GM21515 (cell line): ENCODE results near the gene SLCO2B1.
A peak's percentile ranks its signal among the peaks of the same experiment; 100 is the strongest.

ENCODE experiments used
- ATAC-seq: cut with Tn5 transposase; IDR thresholded peaks from one replicate; pipeline ENCODE4 v1.9.1; 2021; ENCODE audit not compliant: unreplicated experiment

Gene SLCO2B1

DNA sequence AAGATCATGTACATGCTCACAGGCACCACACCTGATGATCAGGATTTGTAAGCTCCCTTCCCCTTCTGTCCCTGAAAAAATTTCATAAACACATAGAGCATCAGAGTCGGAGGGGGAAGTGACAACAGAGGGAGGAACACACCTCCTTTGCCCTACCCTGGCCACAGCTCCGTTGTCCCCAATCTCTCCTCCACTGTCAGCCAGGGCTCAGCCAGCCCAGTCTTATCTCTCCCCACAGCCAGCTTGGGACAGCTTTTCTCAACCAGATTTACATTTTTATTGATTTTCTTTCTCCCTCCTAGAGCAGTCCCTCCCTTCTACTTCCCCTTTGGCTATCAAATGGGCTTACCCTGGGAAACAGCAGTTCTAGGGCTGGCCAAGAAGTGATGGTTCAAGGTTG lies 57.5 kb downstream of the SLCO2B1 start:
- no peak for ATAC-seq

- ATAC-seq = no peak
Measured at GRCh38 chr11:75212411-75212810, 61.5 kb downstream of the SLCO2B1 start.

GRCh38 chr11:75214411-75214821 lies 63.5 kb downstream of the SLCO2B1 start:
- no peak for ATAC-seq

- ATAC-seq = no peak
Measured at GRCh38 chr11:75214843-75215242, 63.9 kb downstream of the SLCO2B1 start.

DNA sequence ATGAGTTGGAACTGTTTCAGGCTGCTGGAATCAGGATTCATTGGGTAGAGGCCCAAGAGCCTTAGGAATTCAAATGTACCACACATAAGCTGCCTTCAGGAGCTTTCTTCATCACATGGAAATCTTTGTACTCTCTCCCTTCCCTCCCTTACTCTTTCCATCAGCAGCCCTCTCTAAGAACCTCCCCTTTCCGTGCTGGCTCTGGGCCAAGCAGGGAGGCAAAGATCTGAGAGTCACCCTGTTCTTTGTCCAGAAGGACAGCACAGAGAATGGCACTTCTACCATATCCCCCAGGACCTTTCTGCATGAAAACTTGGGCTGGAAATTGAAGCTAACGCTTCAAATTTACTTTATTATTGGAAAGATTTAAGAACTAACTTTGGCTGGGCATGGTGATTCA lies 69.0 kb downstream of the SLCO2B1 start:
- no peak for ATAC-seq

DNA sequence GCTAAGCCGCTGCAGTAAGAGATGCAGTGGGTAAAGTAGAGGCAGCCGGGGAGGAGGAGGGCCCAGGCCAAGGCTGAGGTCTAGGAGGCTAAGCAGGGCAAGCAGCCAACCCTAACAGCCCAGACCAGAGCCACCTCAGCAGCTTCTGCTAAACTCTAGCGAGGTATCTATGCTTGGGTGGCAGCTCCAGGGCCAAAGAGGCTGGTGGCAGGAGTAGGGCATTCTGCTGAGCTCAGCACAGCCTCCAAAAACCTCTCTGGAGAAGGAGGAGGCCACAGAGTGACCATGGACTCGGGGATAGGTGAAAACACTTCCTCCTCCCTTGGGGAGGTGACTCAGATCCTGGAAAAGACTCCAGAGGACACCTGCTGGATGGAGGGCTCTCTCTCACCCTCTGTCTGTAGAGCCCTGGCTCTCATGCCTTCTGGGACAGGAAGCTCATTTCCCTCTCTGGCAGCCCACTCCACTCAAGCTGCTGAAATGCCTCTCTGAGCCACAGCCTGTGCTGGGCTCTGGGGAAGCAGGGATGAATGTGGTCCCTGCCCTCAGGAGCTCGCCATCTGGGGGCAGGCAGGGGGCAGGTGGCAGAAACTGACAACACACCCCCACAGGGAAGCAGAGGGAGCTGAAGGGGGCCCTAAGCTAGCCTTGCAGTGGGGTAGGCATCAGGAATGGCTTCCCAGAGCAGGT lies 73.2 kb downstream of the SLCO2B1 start:
- no peak for ATAC-seq

- no peak for ATAC-seq
Measured at GRCh38 chr11:75225794-75226193, 74.9 kb downstream of the SLCO2B1 start.

GRCh38 chr11:75229466-75229865 lies 78.6 kb downstream of the SLCO2B1 start:
- ATAC-seq = no peak

DNA sequence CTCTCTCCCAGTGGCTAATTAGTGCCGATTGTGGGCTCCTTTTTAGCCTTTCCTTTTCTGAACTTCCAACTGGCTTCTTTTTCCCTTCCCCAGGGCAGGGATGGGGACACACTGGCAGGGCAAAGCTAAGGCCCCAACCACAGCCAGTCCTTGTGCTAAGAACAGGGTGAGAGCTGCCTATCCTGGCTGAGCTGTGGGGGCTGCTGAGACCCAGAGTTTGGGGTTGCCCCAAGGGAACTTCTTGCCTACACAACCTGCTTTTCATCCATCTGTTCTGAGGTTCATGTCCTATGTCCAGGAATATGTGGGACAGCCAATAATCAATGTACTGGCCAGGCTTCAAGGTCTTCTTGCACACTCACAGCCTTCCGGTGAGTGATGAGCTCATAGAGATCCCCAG lies 79.7 kb downstream of the SLCO2B1 start:
- ATAC-seq = no peak

- ATAC-seq = no peak
Measured at GRCh38 chr11:75233754-75234172, 82.9 kb downstream of the SLCO2B1 start.

- no peak for ATAC-seq
Measured at GRCh38 chr11:75236062-75236461, 85.2 kb downstream of the SLCO2B1 start.

- ATAC-seq = no peak
Measured at GRCh38 chr11:75237050-75237449, 86.1 kb downstream of the SLCO2B1 start.

DNA sequence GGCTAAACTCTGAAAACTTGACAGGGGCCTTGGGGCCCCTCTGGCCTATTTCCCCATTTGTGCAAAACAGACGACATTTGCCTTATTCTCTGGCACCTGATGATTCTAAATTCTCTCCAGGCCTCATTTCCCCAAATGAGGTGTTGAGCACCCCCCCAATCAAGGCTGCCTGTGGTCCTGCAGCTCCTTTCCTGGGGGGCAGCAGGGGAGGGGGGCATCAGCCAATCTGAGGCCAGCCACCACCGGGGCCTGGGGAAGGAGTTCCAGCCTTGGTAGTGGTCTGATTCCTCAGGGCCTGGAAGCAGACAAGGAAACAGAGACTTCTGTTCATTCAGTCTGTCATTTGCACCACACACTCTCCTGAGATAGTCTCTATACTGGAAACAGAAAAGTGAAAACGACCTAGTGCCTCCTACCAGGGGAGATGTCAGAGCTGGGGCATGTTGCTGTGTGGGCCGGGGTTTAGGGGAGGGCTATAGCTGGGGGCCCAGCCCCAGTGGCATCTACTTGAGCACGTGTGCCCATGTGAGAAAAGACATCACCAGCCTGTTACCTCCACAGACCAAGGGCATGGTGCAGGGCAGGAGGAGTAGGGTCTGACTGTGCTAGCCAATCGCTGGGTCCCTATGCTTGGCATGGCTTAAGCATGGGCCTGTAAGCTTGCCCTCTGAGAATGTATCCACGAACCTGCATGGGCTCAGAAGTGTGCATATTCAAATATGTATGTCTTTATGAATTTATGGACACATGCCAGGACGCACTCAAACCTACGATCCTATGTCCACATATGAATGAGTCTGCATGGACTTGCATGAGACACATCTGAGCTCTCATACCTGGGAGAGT lies 87.9 kb downstream of the SLCO2B1 start:
- ATAC-seq = no peak

DNA sequence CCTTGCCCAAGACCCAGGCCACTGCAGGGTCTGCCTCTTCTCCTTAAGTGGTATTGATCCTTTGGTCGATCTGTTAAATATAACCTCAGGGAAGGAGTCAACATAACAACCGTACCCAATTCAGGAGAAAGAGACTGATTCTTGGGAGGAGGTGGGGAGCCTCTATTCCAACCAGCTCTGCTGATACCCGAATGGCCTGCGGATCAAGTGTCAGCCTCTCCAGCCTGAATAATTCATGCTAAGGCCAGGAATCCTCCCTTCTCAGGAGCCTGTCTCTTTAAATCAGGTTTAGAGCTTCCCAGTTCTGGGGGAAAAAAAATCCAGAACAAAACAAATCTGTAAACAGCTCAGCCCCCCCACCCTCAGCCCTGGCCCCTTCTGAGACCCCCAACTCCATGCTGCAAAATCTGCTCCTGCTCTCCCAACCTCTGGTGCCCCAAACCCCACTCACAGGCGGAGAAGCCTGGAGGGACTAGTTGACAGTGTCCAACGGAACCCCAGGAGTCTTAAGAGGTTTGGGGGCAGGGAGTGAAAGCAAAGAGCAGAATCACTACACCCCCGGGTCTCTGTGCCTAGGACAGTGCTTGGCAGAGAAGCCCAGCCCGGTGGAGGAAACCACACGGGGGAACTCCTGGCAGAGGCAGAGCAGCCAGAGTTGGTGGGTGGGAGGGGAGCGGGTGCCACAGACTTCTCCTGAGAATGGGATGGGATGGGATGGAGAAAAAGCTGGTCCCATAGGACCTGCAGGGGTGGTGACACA lies 88.8 kb downstream of the SLCO2B1 start:
- no peak for ATAC-seq

DNA sequence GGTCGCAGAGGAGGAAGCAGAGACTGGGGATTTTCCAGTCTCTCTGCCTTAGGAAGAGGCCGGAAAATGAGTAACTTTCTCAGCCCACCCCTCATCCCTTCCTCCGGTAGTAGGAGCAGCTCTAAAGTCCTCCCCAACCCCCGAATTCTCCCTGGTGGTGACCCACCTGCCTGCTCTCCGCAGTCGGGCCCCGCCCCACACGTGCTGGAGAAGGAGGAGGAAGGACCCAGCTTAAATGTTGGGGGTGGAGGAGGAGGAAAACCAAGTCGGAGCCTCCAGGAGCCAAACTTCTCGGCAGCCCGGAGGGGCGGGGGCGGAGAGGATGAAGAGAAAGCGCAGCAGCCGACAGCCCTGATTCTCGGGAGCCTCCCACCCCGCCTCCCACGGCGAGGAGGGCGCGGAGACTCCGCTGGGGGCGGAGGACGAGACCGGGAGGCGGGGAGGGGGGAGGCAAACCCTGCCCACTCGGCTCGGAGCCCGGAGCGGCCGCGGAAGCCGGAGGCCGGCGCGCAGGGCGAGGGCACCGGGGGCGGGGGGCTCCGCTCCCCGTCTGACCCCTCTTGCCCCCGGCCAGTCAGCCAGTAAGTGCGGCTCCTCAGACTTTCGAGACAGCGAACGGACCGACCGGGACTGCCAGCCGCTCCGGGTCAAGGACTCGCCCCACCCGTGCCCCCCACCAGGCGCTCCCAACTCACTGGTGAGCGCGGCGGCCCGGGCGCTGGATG lies 89.6 kb downstream of the SLCO2B1 start, which contains the start of gene TPBGL:
TSS of gene TPBGL (plus strand) at position 464 of the 725 bp plus-strand sequence. CDS start 276 bp downstream, outside the sequence.
- ATAC-seq = no peak

DNA sequence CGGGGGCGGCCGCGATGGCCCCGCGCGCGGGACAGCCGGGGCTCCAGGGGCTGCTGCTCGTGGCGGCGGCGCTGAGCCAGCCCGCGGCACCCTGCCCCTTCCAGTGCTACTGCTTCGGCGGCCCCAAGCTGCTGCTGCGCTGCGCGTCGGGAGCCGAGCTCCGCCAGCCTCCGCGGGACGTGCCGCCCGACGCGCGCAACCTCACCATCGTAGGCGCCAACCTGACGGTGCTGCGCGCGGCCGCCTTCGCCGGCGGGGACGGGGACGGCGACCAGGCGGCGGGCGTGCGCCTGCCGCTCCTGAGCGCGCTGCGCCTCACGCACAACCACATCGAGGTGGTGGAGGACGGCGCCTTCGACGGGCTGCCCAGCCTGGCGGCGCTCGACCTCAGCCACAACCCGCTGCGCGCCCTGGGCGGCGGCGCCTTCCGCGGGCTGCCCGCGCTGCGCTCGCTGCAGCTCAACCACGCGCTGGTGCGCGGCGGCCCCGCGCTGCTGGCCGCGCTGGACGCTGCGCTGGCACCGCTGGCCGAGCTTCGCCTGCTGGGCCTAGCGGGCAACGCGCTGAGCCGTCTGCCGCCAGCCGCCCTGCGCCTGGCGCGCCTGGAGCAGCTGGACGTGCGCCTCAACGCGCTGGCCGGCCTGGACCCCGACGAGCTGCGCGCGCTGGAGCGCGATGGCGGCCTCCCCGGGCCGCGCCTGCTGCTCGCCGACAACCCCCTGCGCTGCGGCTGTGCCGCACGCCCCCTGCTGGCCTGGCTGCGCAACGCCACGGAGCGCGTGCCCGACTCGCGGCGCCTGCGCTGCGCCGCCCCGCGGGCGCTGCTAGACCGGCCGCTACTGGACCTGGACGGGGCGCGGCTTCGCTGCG lies 90.4 kb downstream of the SLCO2B1 start:
- ATAC-seq = peak; percentile 83

DNA sequence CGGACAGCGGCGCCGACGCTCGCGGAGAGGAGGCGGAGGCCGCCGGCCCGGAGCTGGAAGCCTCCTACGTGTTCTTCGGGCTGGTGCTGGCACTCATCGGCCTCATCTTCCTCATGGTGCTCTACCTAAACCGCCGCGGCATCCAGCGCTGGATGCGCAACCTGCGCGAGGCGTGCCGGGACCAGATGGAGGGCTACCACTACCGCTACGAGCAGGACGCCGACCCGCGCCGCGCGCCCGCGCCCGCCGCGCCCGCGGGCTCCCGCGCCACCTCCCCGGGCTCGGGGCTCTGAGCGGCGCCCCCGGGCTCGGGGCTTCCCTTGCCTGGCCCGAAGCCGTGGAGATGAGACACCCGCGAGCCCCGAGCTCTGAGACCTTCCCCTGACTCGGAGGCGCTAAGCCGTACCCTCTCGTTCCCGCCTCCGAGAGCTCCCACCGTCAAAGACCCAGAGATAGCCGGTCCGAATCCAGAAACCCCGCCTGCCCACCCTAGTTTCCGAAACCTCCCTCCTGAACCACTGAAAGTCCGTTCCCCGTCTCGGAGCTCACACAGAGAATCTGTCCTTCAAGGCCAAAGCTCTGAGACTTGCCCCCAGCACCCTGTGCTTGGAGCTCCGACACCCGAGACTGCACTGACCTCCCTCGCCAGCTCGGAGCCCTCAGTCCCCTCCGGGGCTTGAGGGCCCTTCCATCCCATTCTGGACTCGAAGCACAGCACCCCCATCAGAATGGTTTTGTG lies 91.2 kb downstream of the SLCO2B1 start:
- peak; percentile 18 for ATAC-seq

DNA sequence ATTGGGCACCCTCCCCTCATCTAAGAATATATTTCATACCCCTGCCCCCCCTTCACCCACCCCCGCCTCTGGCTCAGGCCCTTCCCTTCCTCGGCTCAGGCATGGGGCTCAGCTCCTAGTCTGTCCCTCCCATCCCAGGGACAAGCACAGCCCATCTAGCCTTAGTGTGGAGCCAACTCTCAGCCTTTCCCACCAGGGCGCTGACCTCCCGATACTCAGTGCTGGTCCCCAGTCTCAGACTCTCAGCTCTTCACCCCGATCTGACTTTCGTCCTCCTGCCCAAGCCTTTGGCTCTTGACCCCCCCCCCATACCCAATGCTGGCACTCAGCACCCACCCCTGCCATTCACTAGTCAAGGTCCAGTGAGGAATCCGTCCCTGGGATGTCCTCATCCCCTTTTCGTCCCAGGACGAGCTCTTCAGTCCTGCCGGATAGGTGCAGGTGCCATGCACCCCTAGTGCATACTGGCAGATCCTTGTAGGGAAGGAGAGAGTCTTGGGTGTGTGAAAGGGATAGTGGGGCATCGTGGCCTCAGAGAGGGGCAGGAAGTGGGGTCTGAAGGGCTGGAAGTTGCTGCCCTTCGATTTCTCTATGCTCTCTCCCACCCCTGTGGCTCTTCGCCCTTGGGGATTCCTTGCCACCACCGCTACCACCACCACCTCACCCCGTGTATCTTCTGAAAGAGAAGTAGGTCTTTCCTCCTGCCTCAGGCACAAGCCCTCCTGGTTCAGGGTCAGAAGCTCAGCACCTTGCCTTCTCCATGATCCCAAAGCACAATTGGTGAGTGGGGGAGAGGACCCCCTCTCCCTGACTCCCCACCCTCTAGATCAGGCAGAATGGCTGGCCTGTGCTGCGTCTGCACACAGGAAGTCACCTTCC lies 92.1 kb downstream of the SLCO2B1 start:
- ATAC-seq = no peak
